K562 (cell line): ENCODE measurements around the gene PDE8B. TPM values are rescaled to one million over a fixed set of nuclear protein-coding genes. Genes with fewer than 3 reads are reported as not detected.
A peak's percentile ranks its signal among the peaks of the same experiment; 100 is the strongest.

ENCODE experiments used
- ATAC-seq: fragments of 200-7000 bp; cut with Tn5 transposase; 3 replicates; pipeline ENCODE4 v1.9.1; 2020; ENCODE audit warnings: moderate library complexity
- BruUV-seq: library from RNA; stranded (reverse); fragments of 400-500 nt; replicated peaks from 2 replicates; lab custom pipeline; 2021; lab: Mats Ljungman, UMichigan
- CTCF ChIA-PET: fragments of 300-600 bp; formaldehyde crosslinking; extraction: SDS; loops from one replicate; lab custom pipeline; 2021; ENCODE audit warnings: low intra/inter-chr PET ratio; lab: Yijun Ruan, JAX
- POLR2A ChIA-PET: fragments of 300-600, 350-650 bp; sonication (Branson Sonifier 250); formaldehyde crosslinking; extraction: SDS; loops from one replicate; lab custom pipeline; 2021; ENCODE audit warnings: antibody characterized with exemption, inconsistent platforms; lab: Yijun Ruan, JAX
- DNase-seq, 4 experiments: peaks; one replicate each; pipeline versions ENCODE4 v3.0.0 to v3.0.0-alpha.2; 2011 to 2018; ENCODE audit warnings: low spot score in 3 of 4, mixed read lengths in 3 of 4; ENCODE audit errors: extremely low read depth in 1 of 4
- FAIRE-seq: peaks from 2 replicates; lab custom pipeline; 2011; peaks lifted over from hg19 to GRCh38; lab: Jason Lieb, UNC
- H2AFZ ChIP-seq: 2 replicates; pipeline ENCODE4 v1.6.0; 2011; ENCODE audit warnings: low read depth, low read length, control low read depth, inconsistent platforms
- H3K27ac ChIP-seq: fragments of 200-600 bp; 3 replicates; pipeline ENCODE4 v1.8.0; 2011; ENCODE audit warnings: low read depth, mild to moderate bottlenecking, control low read depth, inconsistent platforms, low read length, moderate library complexity, mixed read lengths; ENCODE audit errors: extremely low read depth
- H3K27me3 ChIP-seq, 2 experiments: fragments of 300-600 bp in 1 of 2; 2 replicates in 1 of 2; 3 replicates in 1 of 2; pipeline versions ENCODE4 v1.6.0 to v1.8.0; 2011; ENCODE audit warnings: inconsistent platforms in 2 of 2, low read length in 2 of 2, mild to moderate bottlenecking in 1 of 2, mixed read lengths in 1 of 2, moderate library complexity in 1 of 2; ENCODE audit not compliant: control insufficient read depth in 2 of 2, insufficient read depth in 2 of 2
- H3K36me3 ChIP-seq: fragments of 300-600 bp; 3 replicates; pipeline ENCODE4 v1.8.0; 2011; ENCODE audit warnings: mild to moderate bottlenecking, low read length, inconsistent platforms; ENCODE audit not compliant: control insufficient read depth, insufficient read depth
- H3K4me1 ChIP-seq, 2 experiments: fragments of 200-600 bp in 1 of 2; replicated peaks in 1 of 2; 2 replicates in 1 of 2; 3 replicates in 1 of 2; pipeline versions ENCODE4 v1.5.1 to v1.8.0; 2011; ENCODE audit warnings: inconsistent platforms in 2 of 2, low read length in 2 of 2, mild to moderate bottlenecking in 1 of 2, mixed read lengths in 1 of 2, moderate library complexity in 1 of 2; ENCODE audit not compliant: control insufficient read depth in 2 of 2, insufficient read depth in 2 of 2
- H3K4me2 ChIP-seq: 2 replicates; pipeline ENCODE4 v1.6.1; 2011; ENCODE audit warnings: low read length, control low read depth, inconsistent platforms, mixed read lengths; ENCODE audit not compliant: insufficient read depth
- H3K4me3 ChIP-seq: fragments of 200-600 bp; sonication (generic), shearing (Covaris generic); 2 replicates; pipeline ENCODE4 v1.5.1; 2016; ENCODE audit warnings: control low read depth, inconsistent platforms
- H3K79me2 ChIP-seq: fragments of 200-600 bp; 3 replicates; pipeline ENCODE4 v1.8.0; 2011; ENCODE audit warnings: low read length, inconsistent platforms; ENCODE audit not compliant: control insufficient read depth, insufficient read depth
- H3K9ac ChIP-seq, 2 experiments: 2 replicates each; pipeline versions ENCODE4 v1.6.0 to v1.6.1; 2011; ENCODE audit warnings: low read depth in 2 of 2, low read length in 2 of 2, control low read depth in 1 of 2, inconsistent platforms in 1 of 2, mild to moderate bottlenecking in 1 of 2, mixed read lengths in 1 of 2; ENCODE audit not compliant: insufficient read depth in 1 of 2
- H3K9me1 ChIP-seq: one replicate; pipeline ENCODE4 v1.6.0; 2011; ENCODE audit warnings: inconsistent platforms, mild to moderate bottlenecking, low read length, moderate library complexity; ENCODE audit not compliant: control insufficient read depth, insufficient read depth
- H3K9me3 ChIP-seq: replicated peaks from 2 replicates; pipeline ENCODE4 v1.5.1; 2011; ENCODE audit warnings: low read depth, low read length, inconsistent platforms; ENCODE audit not compliant: control insufficient read depth, insufficient read depth
- H4K20me1 ChIP-seq: replicated peaks from 2 replicates; pipeline ENCODE4 v1.6.1; 2011; ENCODE audit warnings: low read length, inconsistent platforms, mixed read lengths; ENCODE audit not compliant: control insufficient read depth, insufficient read depth
- BRF1 ChIP-seq: IDR thresholded peaks from 3 replicates; pipeline ENCODE4 v1.6.1; 2011; ENCODE audit warnings: borderline replicate concordance, mild to moderate bottlenecking; ENCODE audit not compliant: insufficient read length; ENCODE audit errors: extremely low read depth
- HMG20B ChIP-seq: fragments of 250-450 bp; sonication (Bioruptor Pico); IDR thresholded peaks from 2 replicates; pipeline ENCODE4 v1.5.0; 2021; ENCODE audit warnings: mild to moderate bottlenecking
- HNRNPK ChIP-seq: fragments of 200-400 bp; formaldehyde crosslinking; IDR thresholded peaks from one replicate; pipeline ENCODE4 v1.6.1; 2018; ENCODE audit warnings: mild to moderate bottlenecking, low read depth, low read length; ENCODE audit not compliant: poor library complexity, severe bottlenecking
- KAT7 ChIP-seq: sonication (generic); formaldehyde crosslinking; IDR thresholded peaks from 2 replicates; pipeline ENCODE4 v1.8.0; 2022; ENCODE audit warnings: missing genetic modification reagents, mild to moderate bottlenecking, borderline replicate concordance
- MCM5 ChIP-seq: fragments of 450-650 bp; IDR thresholded peaks from 2 replicates; pipeline ENCODE4 v1.6.1; 2016; ENCODE audit warnings: low read depth
- RBFOX2 ChIP-seq: fragments of 200-400 bp; formaldehyde crosslinking; IDR thresholded peaks from 2 replicates; pipeline ENCODE4 v1.6.1; 2017; ENCODE audit warnings: low read depth, mild to moderate bottlenecking, low read length, moderate library complexity
- SETDB1 ChIP-seq: IDR thresholded peaks from one replicate; pipeline ENCODE4 v1.6.1; 2012; ENCODE audit warnings: low read length, control low read depth, inconsistent platforms
- WHSC1 ChIP-seq: IDR thresholded peaks from one replicate; pipeline ENCODE4 v1.6.1; 2012; ENCODE audit warnings: low read length, control low read depth, inconsistent platforms
- ZNF785 ChIP-seq: fragments of 250-450 bp; sonication (Bioruptor Pico); IDR thresholded peaks from 2 replicates; pipeline ENCODE4 v1.4.0; 2020; ENCODE audit warnings: mild to moderate bottlenecking
- WGBS: fragments of 100-300 bp; shearing (Covaris generic); methylation state at CpG from one replicate; pipeline ENCODE4 v1.1.6; 2016; ENCODE audit warnings: low coverage, mixed read lengths; ENCODE audit not compliant: insufficient coverage; ENCODE audit errors: missing lambda C conversion rate; 5-methylcytosine and 5-hydroxymethylcytosine counted together
- in situ Hi-C: fragments of 300-500 bp; cut with MboI; formaldehyde crosslinking; loops from 4 replicates; pipeline ENCODE4 v1.15.0; 2018; ENCODE audit warnings: inconsistent platforms, mixed read lengths
- intact Hi-C: fragments of 100-400 bp; cut with micrococcal nuclease; formaldehyde crosslinking; loops from 2 replicates; pipeline ENCODE4 v1.14.2; 2022
- polyA plus RNA-seq, 8 experiments: library from polyadenylated mRNA; depleted of rRNA in 4 of 8; stranded (reverse) in 5 of 8; unstranded in 3 of 8; fragments of >200 nt; fragmentation: Nextera tagmentation in 2 of 8; fragmentation: Illumina TruSeq in 1 of 8; extraction: Ambion mirVana in 2 of 8; extraction: Trizol in 1 of 8; gene quantifications; 2 replicates each; pipeline versions ENCODE4 v1.2.1 to v1.2.3, GENCODE V29; 2011 to 2014; ENCODE audit warnings: inconsistent platforms in 1 of 8, missing spikeins in 1 of 8
- total RNA-seq, 7 experiments: library from RNA; depleted of rRNA in 6 of 7; stranded (reverse); fragments of >200 nt in 6 of 7; fragmentation: Illumina TruSeq in 2 of 7; extraction: Trizol in 2 of 7; gene quantifications; 2 replicates each; pipeline versions ENCODE4 v1.2.1 to v1.2.3, GENCODE V29; 2011 to 2021; ENCODE audit warnings: low replicate concordance in 1 of 7
- TF ChIP-seq, protein P1 (sequence below): fragments of 250-450 bp; sonication (Bioruptor Pico); IDR thresholded peaks from 2 replicates; pipeline ENCODE4 v1.5.0; 2022; ENCODE audit warnings: mild to moderate bottlenecking
- TF ChIP-seq, protein P2 (sequence below), 2 experiments: IDR thresholded peaks; 2 replicates each; pipeline ENCODE4 v1.6.1; 2011; ENCODE audit warnings: borderline replicate concordance in 1 of 2, control low read depth in 1 of 2, low read depth in 1 of 2, low read length in 1 of 2, mild to moderate bottlenecking in 1 of 2, mixed read lengths in 1 of 2, moderate library complexity in 1 of 2; ENCODE audit not compliant: insufficient read depth in 1 of 2, insufficient read length in 1 of 2, poor library complexity in 1 of 2, severe bottlenecking in 1 of 2; ENCODE audit errors: extremely low read depth in 1 of 2

The PDE8B gene
- total and polyA plus RNA-seq, 9 of the 15 experiments (the other 6 are each of a cell fraction or from before 2014, with no cell fraction given), result 0.15 to 0.28 TPM; not detected in 7

DNA sequence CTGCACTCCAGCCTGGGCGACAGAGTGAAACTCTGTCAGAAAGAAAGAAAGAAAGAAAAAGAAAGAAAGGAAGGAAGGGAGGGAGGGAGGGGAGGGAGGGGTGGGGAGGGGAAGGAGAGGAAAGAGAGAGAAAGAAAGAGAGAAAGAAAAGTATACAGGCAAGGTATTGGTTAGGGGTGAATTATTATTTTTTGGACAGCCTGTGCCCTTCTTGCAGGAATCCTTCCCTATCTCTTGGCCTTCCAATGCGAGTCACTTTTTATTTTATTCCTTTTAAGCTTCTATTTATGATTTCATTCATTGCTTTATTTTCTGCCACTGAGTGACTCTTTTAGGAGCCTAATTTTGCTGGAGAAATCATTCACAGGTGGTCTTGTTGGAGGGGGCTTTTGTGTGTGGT, 98.7 kb downstream of the PDE8B start:
- TF ChIP-seq SETDB1 (no peak), HNRNPK (peak; percentile 63)
- TF ChIP-seq, all 486 proteins: peak for 1
- H3K9me3 ChIP-seq, result no peaks in the 10 kb centered on the region
- peaks cover 3 to 18% of the 10 kb centered on the region in 2 experiments; a peak in 3 of 5 replicates for H3K27me3 ChIP-seq
- no TSS peak for BruUV-seq
- H3K9me1 ChIP-seq, result no peaks in the 10 kb centered on the region
- in situ Hi-C loops, result no loop called here
- ChIA-PET POLR2A (no interaction called here), CTCF (no interaction called here)
- 0% methylated on average over 2 of the region's 2 CpGs for WGBS
- H3K9ac ChIP-seq, result no peak overlapping the region
- ATAC-seq (no peak), DNase-seq (no peak), FAIRE-seq (no peak)
- no peaks in the 10 kb centered on the region for H3K36me3 ChIP-seq
- no peak overlapping the region for H3K27ac ChIP-seq
- H2AFZ ChIP-seq, result no peak overlapping the region
- no peaks in the 10 kb centered on the region for H3K4me1 ChIP-seq
- intact Hi-C loops, result no loop called here
- no peaks in the 10 kb centered on the region for H3K79me2 ChIP-seq
- H3K4me3 ChIP-seq, result no peak overlapping the region
- H4K20me1 ChIP-seq, result no peaks in the 10 kb centered on the region; the same call in 1 of the 2 replicates
- H3K4me2 ChIP-seq, result no peak overlapping the region

- BruUV-seq, result no TSS peak
- TF ChIP-seq WHSC1 (no peak), MCM5 (no peak), ZNF785 (no peak), RBFOX2 (no peak), BRF1 (no peak), HMG20B (CRISPR knock-in tag) (no peak), KAT7 (CRISPR knock-in tag) (no peak)
- TF ChIP-seq, protein P1, sequence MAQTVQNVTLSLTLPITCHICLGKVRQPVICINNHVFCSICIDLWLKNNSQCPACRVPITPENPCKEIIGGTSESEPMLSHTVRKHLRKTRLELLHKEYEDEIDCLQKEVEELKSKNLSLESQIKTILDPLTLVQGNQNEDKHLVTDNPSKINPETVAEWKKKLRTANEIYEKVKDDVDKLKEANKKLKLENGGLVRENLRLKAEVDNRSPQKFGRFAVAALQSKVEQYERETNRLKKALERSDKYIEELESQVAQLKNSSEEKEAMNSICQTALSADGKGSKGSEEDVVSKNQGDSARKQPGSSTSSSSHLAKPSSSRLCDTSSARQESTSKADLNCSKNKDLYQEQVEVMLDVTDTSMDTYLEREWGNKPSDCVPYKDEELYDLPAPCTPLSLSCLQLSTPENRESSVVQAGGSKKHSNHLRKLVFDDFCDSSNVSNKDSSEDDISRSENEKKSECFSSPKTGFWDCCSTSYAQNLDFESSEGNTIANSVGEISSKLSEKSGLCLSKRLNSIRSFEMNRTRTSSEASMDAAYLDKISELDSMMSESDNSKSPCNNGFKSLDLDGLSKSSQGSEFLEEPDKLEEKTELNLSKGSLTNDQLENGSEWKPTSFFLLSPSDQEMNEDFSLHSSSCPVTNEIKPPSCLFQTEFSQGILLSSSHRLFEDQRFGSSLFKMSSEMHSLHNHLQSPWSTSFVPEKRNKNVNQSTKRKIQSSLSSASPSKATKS, result no peak
- TF ChIP-seq, protein P2, sequence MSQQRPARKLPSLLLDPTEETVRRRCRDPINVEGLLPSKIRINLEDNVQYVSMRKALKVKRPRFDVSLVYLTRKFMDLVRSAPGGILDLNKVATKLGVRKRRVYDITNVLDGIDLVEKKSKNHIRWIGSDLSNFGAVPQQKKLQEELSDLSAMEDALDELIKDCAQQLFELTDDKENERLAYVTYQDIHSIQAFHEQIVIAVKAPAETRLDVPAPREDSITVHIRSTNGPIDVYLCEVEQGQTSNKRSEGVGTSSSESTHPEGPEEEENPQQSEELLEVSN (IDR thresholded peaks at IDR 0.05; ENCODE audit: borderline replicate concordance in 1 of 2, extremely low read depth in 1 of 2, insufficient read depth in 1 of 2, insufficient read length in 1 of 2, low read depth in 1 of 2, low read length in 1 of 2, poor library complexity in 1 of 2, severe bottlenecking in 1 of 2), result no peak
Observed at GRCh38 chr5:77310494-77311213, 100.2 kb downstream of the PDE8B start.

More at GRCh38 chr5:77310494-77311213, 100.2 kb downstream of the PDE8B start:
- no peak overlapping the region for H3K27ac ChIP-seq
- no peaks in the 10 kb centered on the region for H3K79me2 ChIP-seq
- ChIA-PET CTCF (no interaction called here), POLR2A (interaction anchor here (0.7 kb wide), 1 partner anchor 1625 kb away, joined by 3 read pairs; no protein-coding TSS in a partner anchor)
- no peak for DNase-seq
- intact Hi-C loops (no loop called here), in situ Hi-C loops (no loop called here)
- H3K9ac ChIP-seq, result no peak overlapping the region
- H3K9me1 ChIP-seq, result no peaks in the 10 kb centered on the region
- H3K36me3 ChIP-seq, result no peaks in the 10 kb centered on the region
- 0% methylated on average over 4 of the region's 4 CpGs for WGBS
- no peaks in the 10 kb centered on the region for H3K9me3 ChIP-seq
- no peak overlapping the region for H3K4me3 ChIP-seq
- H4K20me1 ChIP-seq, result no peaks in the 10 kb centered on the region; the same call in 1 of the 2 replicates
- no peaks in the 10 kb centered on the region for H3K4me1 ChIP-seq
- no peak overlapping the region for H2AFZ ChIP-seq
- no peak for ATAC-seq
- H3K4me2 ChIP-seq, result no peak overlapping the region
- FAIRE-seq, result no peak
- peaks cover 0 to 17% of the 10 kb centered on the region in 2 experiments; a peak in 3 of 5 replicates for H3K27me3 ChIP-seq
